ENCODE results near the gene KCNJ6. TPM values are rescaled to one million over a fixed set of nuclear protein-coding genes. Genes with fewer than 3 reads are reported as not detected.

The KCNJ6 gene
- total and polyA plus RNA-seq, 8 donors = 0.03 to 0.28 (median 0.17) TPM

DNA sequence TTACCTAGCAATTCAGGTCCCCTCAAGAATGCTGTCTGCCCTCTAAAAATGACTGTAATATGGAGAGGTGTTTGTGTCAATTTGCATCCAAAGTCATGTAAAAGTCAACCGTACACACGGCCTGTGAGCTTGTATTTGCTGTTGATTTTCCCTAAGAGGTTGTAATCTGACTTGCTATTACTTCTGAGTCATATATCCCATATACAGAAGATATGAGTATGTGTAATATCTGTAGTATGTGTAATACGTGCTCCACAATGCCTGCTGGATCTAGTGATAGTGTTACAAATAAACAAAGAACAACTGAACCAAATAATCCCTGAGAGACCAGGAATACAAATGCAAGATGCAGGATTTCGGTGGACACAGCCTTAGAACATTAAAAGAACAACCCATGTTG, 1.4 kb upstream of the KCNJ6 start:
- TF ChIP-seq, protein P1, sequence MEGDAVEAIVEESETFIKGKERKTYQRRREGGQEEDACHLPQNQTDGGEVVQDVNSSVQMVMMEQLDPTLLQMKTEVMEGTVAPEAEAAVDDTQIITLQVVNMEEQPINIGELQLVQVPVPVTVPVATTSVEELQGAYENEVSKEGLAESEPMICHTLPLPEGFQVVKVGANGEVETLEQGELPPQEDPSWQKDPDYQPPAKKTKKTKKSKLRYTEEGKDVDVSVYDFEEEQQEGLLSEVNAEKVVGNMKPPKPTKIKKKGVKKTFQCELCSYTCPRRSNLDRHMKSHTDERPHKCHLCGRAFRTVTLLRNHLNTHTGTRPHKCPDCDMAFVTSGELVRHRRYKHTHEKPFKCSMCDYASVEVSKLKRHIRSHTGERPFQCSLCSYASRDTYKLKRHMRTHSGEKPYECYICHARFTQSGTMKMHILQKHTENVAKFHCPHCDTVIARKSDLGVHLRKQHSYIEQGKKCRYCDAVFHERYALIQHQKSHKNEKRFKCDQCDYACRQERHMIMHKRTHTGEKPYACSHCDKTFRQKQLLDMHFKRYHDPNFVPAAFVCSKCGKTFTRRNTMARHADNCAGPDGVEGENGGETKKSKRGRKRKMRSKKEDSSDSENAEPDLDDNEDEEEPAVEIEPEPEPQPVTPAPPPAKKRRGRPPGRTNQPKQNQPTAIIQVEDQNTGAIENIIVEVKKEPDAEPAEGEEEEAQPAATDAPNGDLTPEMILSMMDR (IDR thresholded peaks at IDR 0.05) = no peak
- intact Hi-C loops (cut with DNase I) = no loop called here

DNA sequence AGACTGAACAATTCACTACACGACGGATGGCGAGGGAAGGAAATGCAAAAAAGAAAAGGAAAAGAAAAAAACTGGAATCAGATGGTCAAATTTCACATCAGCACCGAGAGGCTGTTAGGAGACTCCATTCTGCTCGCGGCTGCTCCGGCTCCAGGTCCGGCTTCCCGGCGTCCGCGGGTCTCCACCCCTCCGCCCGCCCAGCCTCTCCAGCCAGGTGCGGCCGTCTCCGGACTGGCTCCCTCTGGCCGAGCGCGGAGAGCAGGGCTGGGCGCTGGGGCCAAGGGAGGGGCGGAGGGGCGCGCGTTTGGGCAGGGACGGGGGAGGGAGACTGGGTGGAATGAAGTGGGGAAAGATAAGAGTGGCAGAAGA, 332 bp downstream of the KCNJ6 start:
- Histone ChIP-seq H3K9me3 (no peaks in the 10 kb centered on the region), H3K36me3 (no peaks in the 10 kb centered on the region), H3K27me3 (peaks cover 43 to 92% of the 10 kb centered on the region in 2 donors), H3K4me3 (peak overlapping the region in 1 of 2 donors; percentile 2), H3K4me1 (peaks cover 9 to 15% of the 10 kb centered on the region in 2 donors), H3K27ac (no peak overlapping the region)
- peak; percentile 91 for ATAC-seq
- intact Hi-C loops (cut with DNase I) = no loop called here
- peak in 1 of 4 donors; percentile 80 for DNase-seq
- TF ChIP-seq, protein P1 (IDR thresholded peaks at IDR 0.05) = no peak

More for the DNA sequence above, 1.4 kb upstream of the KCNJ6 start:
- DNase-seq (no peak), ATAC-seq (no peak)
- no peak overlapping the region for H3K27ac ChIP-seq
- H3K36me3 ChIP-seq = no peaks in the 10 kb centered on the region
- peaks cover 9 to 15% of the 10 kb centered on the region in 2 donors for H3K4me1 ChIP-seq
- H3K9me3 ChIP-seq = no peaks in the 10 kb centered on the region
- peaks cover 40 to 96% of the 10 kb centered on the region in 2 donors for H3K27me3 ChIP-seq
- no peak overlapping the region for H3K4me3 ChIP-seq

DNA sequence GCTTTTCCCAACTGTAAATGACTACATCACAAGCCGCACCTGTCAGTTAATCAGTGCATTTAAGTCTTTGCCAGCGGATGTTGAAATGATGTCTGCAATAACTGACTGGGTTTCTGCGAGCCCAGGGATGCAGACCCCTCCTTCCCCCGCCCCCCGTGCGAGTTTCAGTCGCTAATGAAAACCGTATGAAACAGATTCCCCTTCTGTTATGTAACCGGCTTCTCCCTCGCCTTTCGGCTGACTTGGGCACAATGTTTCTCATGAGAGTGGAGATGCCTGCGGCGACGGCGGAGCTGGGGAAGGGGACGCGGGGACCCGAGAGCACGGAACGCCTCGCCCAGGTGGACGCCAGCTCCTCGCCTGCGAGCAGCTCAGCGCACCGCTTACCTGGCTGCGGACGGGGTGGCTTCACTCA, 753 bp downstream of the KCNJ6 start:
- TF ChIP-seq, protein P1 (IDR thresholded peaks at IDR 0.05) = no peak
- intact Hi-C loops (cut with DNase I) = no loop called here
- H3K4me1 ChIP-seq = peaks cover 9 to 15% of the 10 kb centered on the region in 2 donors
- H3K9me3 ChIP-seq = no peaks in the 10 kb centered on the region
- no peak overlapping the region for H3K27ac ChIP-seq
- H3K27me3 ChIP-seq = peaks cover 43 to 91% of the 10 kb centered on the region in 2 donors
- no peak overlapping the region for H3K4me3 ChIP-seq
- H3K36me3 ChIP-seq = no peaks in the 10 kb centered on the region
- ATAC-seq (no peak), DNase-seq (peak in 1 of 4 donors; percentile 66)

DNA sequence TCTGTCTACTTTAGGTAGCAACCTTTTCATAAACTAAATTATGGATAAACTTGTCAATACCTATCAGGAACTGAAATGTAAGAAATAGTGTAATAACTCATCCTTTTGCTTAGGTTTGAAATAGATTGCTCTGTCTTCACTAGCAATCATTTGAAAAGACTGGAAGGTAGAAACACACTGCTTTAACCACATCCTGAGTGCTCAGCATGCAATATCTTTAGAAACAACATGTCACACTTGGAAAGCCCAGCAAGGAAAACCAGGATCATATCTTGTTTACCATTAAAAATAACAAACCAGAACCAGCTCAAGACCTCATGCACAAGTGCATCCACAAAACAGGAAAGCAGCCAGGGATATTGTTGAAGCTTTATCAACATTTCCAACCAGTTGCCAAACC, 3.6 kb downstream of the KCNJ6 start:
- H3K9me3 ChIP-seq = no peaks in the 10 kb centered on the region
- ATAC-seq = no peak
- no peak for DNase-seq
- no peaks in the 10 kb centered on the region for H3K36me3 ChIP-seq
- TF ChIP-seq, protein P1 (IDR thresholded peaks at IDR 0.05) = no peak
- H3K4me1 ChIP-seq = peaks cover 9 to 15% of the 10 kb centered on the region in 2 donors
- intact Hi-C loops (cut with DNase I) = no loop called here
- no peak overlapping the region for H3K27ac ChIP-seq
- H3K4me3 ChIP-seq = no peak overlapping the region
- peaks cover 40 to 75% of the 10 kb centered on the region in 2 donors for H3K27me3 ChIP-seq

DNA sequence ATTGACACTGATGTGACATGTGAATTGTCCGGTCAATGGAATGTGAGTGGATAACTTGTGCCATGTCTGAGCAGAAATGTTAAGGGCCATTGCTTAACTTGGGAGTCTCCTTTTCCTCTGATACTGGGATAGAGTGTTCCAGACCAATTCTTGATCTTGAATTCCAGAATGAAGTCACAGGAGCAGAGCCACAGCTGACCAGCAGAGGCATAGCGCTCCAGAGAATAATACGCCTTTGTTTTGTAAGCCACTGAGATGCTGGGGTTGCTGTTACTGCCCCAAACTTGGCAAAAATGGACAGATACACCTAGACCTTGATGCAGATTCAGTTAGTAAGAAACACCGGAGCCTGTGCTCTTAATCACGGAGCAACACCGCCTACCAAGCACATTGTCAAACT, 6.3 kb downstream of the KCNJ6 start:
- Histone ChIP-seq H3K4me1 (no peaks in the 10 kb centered on the region), H3K4me3 (no peak overlapping the region), H3K27me3 (peaks cover 13 to 49% of the 10 kb centered on the region in 2 donors), H3K36me3 (no peaks in the 10 kb centered on the region), H3K9me3 (no peaks in the 10 kb centered on the region), H3K27ac (no peak overlapping the region)
- ATAC-seq = no peak
- intact Hi-C loops (cut with DNase I) = no loop called here
- no peak for DNase-seq
- TF ChIP-seq, protein P1 (IDR thresholded peaks at IDR 0.05) = no peak
